ENCODE measurements around the gene EMD.

EMD gene

DNA sequence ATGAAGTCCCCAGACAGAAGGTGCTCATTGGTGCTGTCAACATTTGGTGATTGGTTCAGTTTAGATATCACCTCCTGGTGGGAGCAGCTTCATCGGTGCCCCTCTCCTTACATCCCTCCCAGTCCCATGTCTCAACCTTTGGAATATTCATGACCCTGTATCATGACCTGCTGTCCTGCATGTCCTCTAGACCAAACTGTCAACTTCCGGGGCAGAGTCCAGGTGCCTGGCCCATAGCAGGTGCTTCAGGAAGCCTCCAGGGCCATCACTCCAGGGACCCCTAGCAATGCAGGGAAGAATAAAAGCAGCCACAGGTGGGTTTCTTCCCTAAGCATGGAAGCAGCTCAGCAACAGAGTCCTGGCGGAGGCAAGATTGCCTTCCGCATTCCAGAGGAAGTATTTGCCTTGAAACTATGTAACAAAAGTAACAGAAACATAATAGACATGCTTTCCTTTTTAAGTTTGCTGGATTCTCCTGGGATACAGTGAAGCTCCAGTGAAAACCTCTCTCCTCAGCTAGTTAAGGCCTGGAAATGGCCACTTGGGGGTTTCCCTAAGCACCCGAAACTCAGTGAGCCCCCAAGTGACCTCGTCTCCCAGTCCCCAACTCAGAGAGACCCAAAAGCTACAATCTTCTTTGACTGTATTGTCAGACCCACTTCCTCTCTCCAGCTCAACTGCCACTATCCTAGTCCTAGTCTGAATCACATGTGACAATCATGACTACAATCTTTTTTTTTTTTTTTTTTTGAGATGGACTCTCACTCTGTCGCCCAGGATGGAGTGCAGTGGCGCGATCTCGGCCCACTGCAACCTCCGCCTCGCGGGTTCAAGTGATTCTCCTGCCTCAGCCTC lies 48.0 kb downstream of the EMD start:
- no peak for DNase-seq

- peak; percentile 81 to 84 for DNase-seq
These were observed 49.4 kb downstream of the EMD start, which contains the start of gene ATP6AP1 for GRCh38 chrX:154428176-154429171. ATP6AP1 (plus strand) TSS chrX:154428677; CDS start chrX:154428693, 16 bp downstream.

GRCh38 chrX:154429711-154430110 lies 50.6 kb downstream of the EMD start:
- DNase-seq, result no peak

- no peak for DNase-seq
These were observed 51.4 kb downstream of the EMD start for GRCh38 chrX:154430479-154430878.

- DNase-seq, result no peak
These were observed 51.8 kb downstream of the EMD start for GRCh38 chrX:154430916-154431315.

All from stimulated activated CD4-positive, alpha-beta T cell treated with anti-CD3 and anti-CD28 coated beads, Interleukin-4, amount 100 ng/mL, for 4 hours (primary cell).